ENCODE measurements around the gene MAP4K4. TPM values are rescaled to one million over a fixed set of nuclear protein-coding genes. Genes with fewer than 3 reads are reported as not detected.

Gene MAP4K4
- total and polyA plus RNA-seq, 2 of the 13 experiments (the other 11 are each of a cell fraction or from before 2014, with no cell fraction given): 105 to 264 TPM

- 1% methylated on average over 28 of the region's 57 CpGs for WGBS (ENCODE audit: low lambda C conversion rate)
- no peak for FAIRE-seq
- in situ Hi-C loops (cut with HindIII; ENCODE audit: extremely low pct_ligation_motif_present, low pct_unique_long_range_greater_than_20kb) (loop anchor here (5.0 kb wide), 1 partner anchor 181 kb away; no protein-coding TSS in a partner anchor), intact Hi-C loops (cut with micrococcal nuclease; ENCODE audit: unreplicated experiment) (loop anchor here (5.0 kb wide), 2 partner anchors 86 to 119 kb away; no protein-coding TSS in a partner anchor)
- no peak for DNase-seq (ENCODE audit: low spot score)
- peak overlapping the region; percentile 74 for H3K27ac ChIP-seq (ENCODE audit: extremely low read length, insufficient read depth, low read length)
- no peak for ATAC-seq
- POLR2A ChIA-PET: interaction anchor here (0.6 to 4.5 kb wide), 22 partner anchors 8 to 181 kb away, joined by 3 to 46 read pairs (median 4); no protein-coding TSS in a partner anchor
- H3K4me3 ChIP-seq (replicated peaks in 1 of 3; ENCODE audit: insufficient read depth in 1 of 3, low read depth in 2 of 3, low read length in 3 of 3): peak overlapping the region; percentile 82 to 99 (median 97)
- CTCF ChIA-PET (ENCODE audit: low intra/inter-chr PET ratio, low total read pairs): no interaction called here
- no TSS peak for BruUV-seq (replicated peaks)
- peaks cover 53% of the 10 kb centered on the region for H3K4me1 ChIP-seq (ENCODE audit: insufficient read depth, low read length)
- no peaks in the 10 kb centered on the region for H3K9me3 ChIP-seq (ENCODE audit: low read length)
- peaks cover 51% of the 10 kb centered on the region for H3K79me2 ChIP-seq (ENCODE audit: insufficient read depth, low read length)
- H3K27me3 ChIP-seq (ENCODE audit: control insufficient read depth in 1 of 2, insufficient read depth in 2 of 2, low read length in 2 of 2): no peaks in the 10 kb centered on the region; a peak in 1 of 5 replicates
- H2AFZ ChIP-seq (ENCODE audit: low read length): no peak overlapping the region
- peaks cover 4 to 10% of the 10 kb centered on the region in 2 experiments; a peak in 4 of 5 replicates for H3K36me3 ChIP-seq (replicated peaks in 1 of 2; ENCODE audit: control insufficient read depth in 1 of 2, insufficient read depth in 2 of 2, low read length in 2 of 2)
- H3K9ac ChIP-seq (ENCODE audit: insufficient read depth, low read depth, low read length): peak overlapping the region; percentile 91
- H3K4me2 ChIP-seq (ENCODE audit: low read depth, low read length): peak overlapping the region; percentile 81
- peaks cover 11% of the 10 kb centered on the region for H4K20me1 ChIP-seq (ENCODE audit: insufficient read depth, low read length)
- peak; percentile 51; the same call in 1 of the 2 replicates for TF ChIP-seq KMT2A (CRISPR knock-in tag; IDR thresholded peaks at IDR 0.05)
- TF ChIP-seq TGIF2 (CRISPR knock-in tag; IDR thresholded peaks at IDR 0.05): peak; percentile 20; the same call in 1 of the 2 replicates
- TF ChIP-seq DMTF1 (CRISPR knock-in tag; IDR thresholded peaks at IDR 0.05): no peak
- no peak for TF ChIP-seq CCAR2 (optimal IDR thresholded peaks at IDR 0.05; ENCODE audit: low read depth, low read length)
- 0 out of 2 replicates have a peak, but pooled peaks have one; percentile 52 for TF ChIP-seq ZNF446 (CRISPR knock-in tag; IDR thresholded peaks at IDR 0.05)
- 0 out of 2 replicates have a peak, but pooled peaks have one; percentile 26 for TF ChIP-seq CREM (IDR thresholded peaks at IDR 0.05)
- no peak for TF ChIP-seq CREM (CRISPR knock-in tag; IDR thresholded peaks at IDR 0.05)
- TF ChIP-seq NFYB (CRISPR knock-in tag; IDR thresholded peaks at IDR 0.05): no peak
- TF ChIP-seq AGO2 (optimal IDR thresholded peaks at IDR 0.05; ENCODE audit: low read depth, low read length): peak; percentile 63
- no peak for TF ChIP-seq ZNF431 (CRISPR knock-in tag; IDR thresholded peaks at IDR 0.05; ENCODE audit: borderline replicate concordance, low read depth)
- peak; percentile 21; the same call in 1 of the 2 replicates for TF ChIP-seq ZNF512B (CRISPR knock-in tag; IDR thresholded peaks at IDR 0.05; ENCODE audit: borderline replicate concordance)
- TF ChIP-seq USF2 (IDR thresholded peaks at IDR 0.05; ENCODE audit: low read depth, low read length): no peak
- 0 out of 2 replicates have a peak, but pooled peaks have one; percentile 24 for TF ChIP-seq USF2 (CRISPR knock-in tag; IDR thresholded peaks at IDR 0.05; ENCODE audit: borderline replicate concordance)
These were observed 722 bp downstream of the MAP4K4 start for GRCh38 chr2:101698014-101698843.
